Neural crest cell (in vitro differentiated cells): ENCODE measurements around the gene DEAF1. TPM values are rescaled to one million over a fixed set of nuclear protein-coding genes. Genes with fewer than 3 reads are reported as not detected.
"Not testable (repeated sequence)": the region's sequence is repeated elsewhere in the genome, so short reads cannot be mapped to it uniquely, and the experiment has no call there.

Experiments used
- DNase-seq: peaks from one replicate; pipeline ENCODE4 v3.0.0; 2021; ENCODE audit warnings: low read depth, mixed read lengths, low spot score
- H3K27ac Mint-ChIP-seq: one replicate; pipeline ENCODE4 v1.8.0; 2021; ENCODE audit warnings: mild to moderate bottlenecking, mixed read lengths; ENCODE audit not compliant: unreplicated experiment
- H3K27me3 Mint-ChIP-seq: 2 replicates; pipeline ENCODE4 v1.8.0; 2021; ENCODE audit warnings: low read depth, mild to moderate bottlenecking, mixed read lengths
- H3K36me3 Mint-ChIP-seq: 2 replicates; pipeline ENCODE4 v1.8.0; 2021; ENCODE audit warnings: low read depth, mild to moderate bottlenecking, mixed read lengths
- H3K4me1 Mint-ChIP-seq: 2 replicates; pipeline ENCODE4 v1.8.0; 2021; ENCODE audit warnings: mixed read lengths
- H3K4me3 Mint-ChIP-seq: one replicate; pipeline ENCODE4 v1.8.0; 2021; ENCODE audit warnings: mild to moderate bottlenecking, mixed read lengths
- H3K9me3 Mint-ChIP-seq: 2 replicates; pipeline ENCODE4 v1.8.0; 2021; ENCODE audit warnings: mixed read lengths
- total RNA-seq: library from RNA; stranded (reverse); gene quantifications from 2 replicates; pipeline ENCODE4 v1.2.1, GENCODE V29; 2021
- TF ChIP-seq, protein P1 (sequence below): fragments of 200-600 bp; sonication (generic); conservative IDR thresholded peaks from 2 replicates; pipeline ENCODE4 v1.5.0; 2021; ENCODE audit warnings: antibody characterized with exemption, mild to moderate bottlenecking

DEAF1 gene
- total RNA-seq, 1 donor from 2014 or later, result 60.9 TPM

DNA sequence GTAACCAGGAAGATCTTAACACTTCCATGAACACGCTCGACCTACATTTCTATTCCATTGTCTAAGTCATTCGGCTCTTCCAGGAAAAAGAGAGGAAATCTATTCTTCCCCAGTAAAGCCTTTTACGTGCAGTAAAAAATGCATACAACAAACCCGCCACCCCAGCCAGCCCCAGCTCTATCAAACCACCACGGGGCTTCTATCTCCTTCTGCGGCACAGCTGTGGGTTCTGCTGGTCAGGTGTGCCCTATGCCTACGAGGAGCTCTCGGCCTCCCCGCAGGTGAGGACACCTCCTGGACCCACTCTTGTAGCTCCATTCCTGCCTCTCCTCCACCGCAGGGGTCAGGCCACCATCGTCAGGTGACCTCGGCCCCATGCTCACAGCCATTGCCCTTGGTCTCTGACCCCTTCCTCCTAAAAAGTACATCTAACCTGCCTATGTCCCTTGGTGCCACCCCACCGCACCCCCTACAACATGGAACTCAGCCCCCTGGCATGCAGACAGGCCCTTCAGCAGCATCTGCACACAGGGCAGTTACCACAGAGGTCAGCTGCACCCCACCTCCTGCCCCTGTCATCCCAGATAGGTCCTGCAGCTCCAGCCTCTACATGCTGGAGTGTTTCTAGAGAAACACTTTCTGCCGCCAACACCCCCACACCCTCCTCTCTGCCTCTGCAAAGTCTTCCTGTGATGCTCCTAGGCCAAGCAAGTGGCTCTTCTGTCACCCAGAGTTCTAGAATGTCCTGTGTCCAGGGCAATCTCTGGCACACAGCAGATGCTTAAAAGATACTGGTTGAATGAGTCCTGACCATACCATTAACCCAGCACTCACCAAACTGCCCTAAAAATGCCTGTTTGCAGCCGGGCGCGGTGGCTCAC is 3.1 kb downstream of the DEAF1 start:
- DNase-seq, result no peak
- Mint-ChIP-seq H3K9me3 (no peaks in the 10 kb centered on the region), H3K27me3 (no peaks in the 10 kb centered on the region), H3K27ac (no peak overlapping the region), H3K4me3 (peak overlapping the region; percentile 38), H3K4me1 (peaks cover 30% of the 10 kb centered on the region), H3K36me3 (peaks cover 5% of the 10 kb centered on the region)
- TF ChIP-seq, protein P1, sequence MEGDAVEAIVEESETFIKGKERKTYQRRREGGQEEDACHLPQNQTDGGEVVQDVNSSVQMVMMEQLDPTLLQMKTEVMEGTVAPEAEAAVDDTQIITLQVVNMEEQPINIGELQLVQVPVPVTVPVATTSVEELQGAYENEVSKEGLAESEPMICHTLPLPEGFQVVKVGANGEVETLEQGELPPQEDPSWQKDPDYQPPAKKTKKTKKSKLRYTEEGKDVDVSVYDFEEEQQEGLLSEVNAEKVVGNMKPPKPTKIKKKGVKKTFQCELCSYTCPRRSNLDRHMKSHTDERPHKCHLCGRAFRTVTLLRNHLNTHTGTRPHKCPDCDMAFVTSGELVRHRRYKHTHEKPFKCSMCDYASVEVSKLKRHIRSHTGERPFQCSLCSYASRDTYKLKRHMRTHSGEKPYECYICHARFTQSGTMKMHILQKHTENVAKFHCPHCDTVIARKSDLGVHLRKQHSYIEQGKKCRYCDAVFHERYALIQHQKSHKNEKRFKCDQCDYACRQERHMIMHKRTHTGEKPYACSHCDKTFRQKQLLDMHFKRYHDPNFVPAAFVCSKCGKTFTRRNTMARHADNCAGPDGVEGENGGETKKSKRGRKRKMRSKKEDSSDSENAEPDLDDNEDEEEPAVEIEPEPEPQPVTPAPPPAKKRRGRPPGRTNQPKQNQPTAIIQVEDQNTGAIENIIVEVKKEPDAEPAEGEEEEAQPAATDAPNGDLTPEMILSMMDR, result no peak

DNA sequence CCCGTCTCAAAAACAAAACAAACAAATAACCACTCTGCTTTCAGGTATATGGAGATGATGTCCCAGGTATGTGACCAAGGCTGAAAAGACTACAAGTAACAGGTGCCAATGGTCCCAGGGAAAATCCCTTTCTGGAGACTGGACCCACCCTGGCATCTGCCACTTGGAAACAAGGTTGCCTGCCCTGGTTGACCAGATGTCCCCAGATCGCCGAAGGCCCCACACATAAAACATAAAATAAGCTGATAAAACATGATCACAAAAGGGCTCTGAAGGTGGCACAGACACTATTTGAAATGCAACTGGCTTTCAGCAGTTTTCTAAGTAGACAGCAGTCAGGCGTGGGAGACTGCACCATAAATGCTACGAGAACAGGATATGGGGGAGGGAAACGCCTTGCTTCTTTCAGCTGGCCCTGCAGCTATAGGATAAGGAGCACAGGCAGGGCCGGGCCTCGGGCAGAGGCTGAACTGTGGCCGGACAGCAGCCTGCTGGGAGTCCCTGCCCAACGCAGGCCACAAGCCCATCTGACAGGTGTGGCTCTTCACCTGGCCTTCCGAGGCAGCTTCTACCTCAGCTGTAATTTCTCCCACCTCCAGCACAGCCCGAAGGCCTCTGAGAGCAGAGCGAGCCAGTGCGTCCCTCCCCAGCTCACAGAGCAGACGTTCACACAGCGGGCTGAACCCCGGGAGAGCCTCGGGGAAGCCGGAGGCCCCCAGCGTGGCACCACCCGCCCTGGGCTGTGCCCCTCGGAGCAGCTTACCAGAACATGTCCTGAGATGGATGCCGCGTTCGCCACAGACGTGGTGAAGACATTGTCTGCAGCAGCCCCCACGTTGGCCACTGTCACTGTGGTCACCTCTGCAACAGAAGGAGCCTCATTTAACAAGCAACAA is 4.0 kb downstream of the DEAF1 start:
- no peak for DNase-seq
- Mint-ChIP-seq H3K27me3 (no peaks in the 10 kb centered on the region), H3K4me3 (peak overlapping the region; percentile 38), H3K36me3 (peaks cover 7% of the 10 kb centered on the region), H3K4me1 (peaks cover 26% of the 10 kb centered on the region), H3K9me3 (no peaks in the 10 kb centered on the region), H3K27ac (no peak overlapping the region)
- TF ChIP-seq, protein P1, result no peak

DNA sequence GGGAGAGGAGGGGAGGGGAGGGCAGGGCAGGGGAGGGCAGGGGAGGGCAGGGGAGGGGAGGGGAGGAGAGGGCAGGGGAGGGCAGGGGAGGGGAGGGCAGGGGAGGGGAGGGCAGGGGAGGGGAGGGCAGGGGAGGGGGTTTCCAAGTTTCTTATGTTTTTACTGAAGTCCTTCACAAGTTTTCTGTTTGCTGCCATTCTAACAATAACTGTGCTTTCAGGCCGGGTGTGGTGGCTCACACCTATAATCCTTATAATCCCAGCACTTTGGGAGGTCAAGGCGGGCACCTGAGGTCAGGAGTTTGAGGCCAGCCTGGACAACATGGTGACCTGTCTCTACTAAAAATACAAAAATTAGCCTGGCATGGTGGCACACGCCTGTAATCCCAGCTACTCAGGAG is 4.8 kb downstream of the DEAF1 start:
- not testable (repeated sequence) for H3K4me3 Mint-ChIP-seq, H3K9me3 Mint-ChIP-seq, H3K27me3 Mint-ChIP-seq, DNase-seq, H3K36me3 Mint-ChIP-seq, H3K27ac Mint-ChIP-seq
- H3K4me1 Mint-ChIP-seq, result peaks cover 26% of the 10 kb centered on the region

DNA sequence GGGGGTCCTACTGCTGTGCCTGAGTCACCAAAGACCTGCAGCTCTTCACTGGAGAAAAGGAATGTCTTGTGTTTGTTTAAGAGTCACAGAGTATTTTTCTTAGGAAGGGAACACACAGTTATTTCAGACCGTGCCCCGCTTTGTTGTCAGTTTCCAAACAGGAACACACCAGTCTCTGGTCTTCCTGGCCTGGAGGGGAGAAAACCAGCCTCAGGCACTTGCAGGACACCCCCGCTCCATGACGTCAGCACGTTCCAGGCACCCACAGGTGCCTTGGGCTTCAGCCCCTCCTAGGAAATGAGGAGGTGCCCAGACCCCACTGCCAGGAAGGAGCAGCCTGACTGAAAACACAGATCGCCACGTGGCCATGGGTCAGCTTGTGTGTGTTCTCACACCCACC is 5.4 kb downstream of the DEAF1 start:
- DNase-seq, result no peak
- Mint-ChIP-seq H3K4me1 (peaks cover 26% of the 10 kb centered on the region), H3K36me3 (peaks cover 9% of the 10 kb centered on the region), H3K4me3 (no peak overlapping the region), H3K9me3 (no peaks in the 10 kb centered on the region), H3K27ac (peak overlapping the region; percentile 19), H3K27me3 (no peaks in the 10 kb centered on the region)
- TF ChIP-seq, protein P1, result no peak

DNA sequence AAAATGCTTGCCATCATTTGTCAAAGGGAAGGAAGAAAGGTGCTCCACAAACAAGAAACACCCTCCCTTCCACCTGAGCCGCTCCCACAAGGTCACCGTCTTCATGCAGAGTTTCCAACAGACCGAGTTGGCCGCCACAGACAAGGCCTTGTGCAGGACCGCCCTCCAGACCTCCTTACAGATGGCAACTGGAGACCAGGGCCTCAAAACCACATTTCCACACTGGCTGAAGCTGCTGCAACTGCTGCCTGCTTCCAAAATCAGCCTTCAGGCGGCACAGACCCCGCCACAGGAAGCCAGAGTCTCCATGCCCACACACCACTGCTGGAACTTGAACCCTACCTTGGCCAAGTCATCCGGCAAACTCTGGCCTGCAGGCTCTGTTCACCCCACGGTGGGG is 6.3 kb downstream of the DEAF1 start:
- H3K27me3 Mint-ChIP-seq, result no peaks in the 10 kb centered on the region
- TF ChIP-seq, protein P1, result no peak
- peaks cover 14% of the 10 kb centered on the region for H3K36me3 Mint-ChIP-seq
- no peak for DNase-seq
- H3K27ac Mint-ChIP-seq, result no peak overlapping the region
- no peak overlapping the region for H3K4me3 Mint-ChIP-seq
- H3K9me3 Mint-ChIP-seq, result no peaks in the 10 kb centered on the region
- peaks cover 25% of the 10 kb centered on the region for H3K4me1 Mint-ChIP-seq

DNA sequence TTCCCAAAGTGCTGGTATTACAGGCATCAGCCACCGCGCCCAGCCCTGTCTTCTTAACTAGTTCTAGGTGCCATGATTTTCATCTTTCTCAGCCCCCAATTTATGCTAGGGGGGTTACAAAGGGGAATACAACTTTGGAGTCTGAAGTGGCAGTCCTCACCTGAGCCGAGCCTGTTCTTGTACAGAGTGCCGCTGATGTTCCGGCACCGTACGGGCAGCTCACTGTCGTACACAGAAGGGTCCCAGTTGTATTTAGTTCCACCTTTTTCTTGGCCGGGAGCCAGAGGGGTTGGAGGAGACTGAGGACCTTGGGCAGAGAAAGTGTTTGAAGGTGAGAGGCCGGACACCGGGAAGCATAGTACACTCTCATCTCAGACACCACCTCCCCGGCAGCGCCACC is 7.3 kb downstream of the DEAF1 start:
- TF ChIP-seq, protein P1, result no peak
- Mint-ChIP-seq H3K27me3 (no peaks in the 10 kb centered on the region), H3K27ac (no peak overlapping the region), H3K4me1 (peaks cover 16% of the 10 kb centered on the region), H3K4me3 (no peak overlapping the region), H3K9me3 (no peaks in the 10 kb centered on the region), H3K36me3 (peaks cover 22% of the 10 kb centered on the region)
- no peak for DNase-seq
